Left lung (tissue), 10 donors: ENCODE data around the gene IRF8. TPM values are rescaled to one million over a fixed set of nuclear protein-coding genes. Genes with fewer than 3 reads are reported as not detected.
"Not testable (repeated sequence)": the region's sequence is repeated elsewhere in the genome, so short reads cannot be mapped to it uniquely, and the experiment has no call there.

Experiments used
- ATAC-seq: fragments of 200-7000 bp; cut with Tn5 transposase; one replicate; pipeline ENCODE4 v1.9.1; 2020; ENCODE audit warnings: moderate library complexity
- DNase-seq, 4 donors: peaks; one replicate each; pipeline ENCODE4 v3.0.0-alpha.2; 2013 to 2020
- H3K27ac ChIP-seq, 2 donors: fragments of 200-600 bp; sonication (generic) in 1 of 2; one replicate each; pipeline versions ENCODE4 v1.5.0 to v1.8.0; 2020 to 2021
- H3K27me3 ChIP-seq, 2 donors: fragments of 200-600 bp; sonication (generic) in 1 of 2; one replicate each; pipeline versions ENCODE4 v1.5.0 to v1.8.0; 2020 to 2021
- H3K36me3 ChIP-seq, 2 donors: fragments of 200-600 bp; sonication (generic) in 1 of 2; one replicate each; pipeline versions ENCODE4 v1.5.0 to v1.8.0; 2020 to 2021
- H3K4me1 ChIP-seq, 2 donors: fragments of 200-600 bp; one replicate each; pipeline ENCODE4 v1.8.0; 2021
- H3K4me3 ChIP-seq, 2 donors: fragments of 200-600 bp; sonication (generic) in 1 of 2; one replicate each; pipeline versions ENCODE4 v1.5.0 to v1.8.0; 2020 to 2021; ENCODE audit warnings: mild to moderate bottlenecking in 1 of 2
- H3K9me3 ChIP-seq, 2 donors: fragments of 200-600 bp; sonication (generic) in 1 of 2; one replicate each; pipeline versions ENCODE4 v1.5.0 to v1.8.0; 2020 to 2021
- CTCF ChIP-seq, 2 donors: fragments of 200-600 bp; sonication (generic) in 1 of 2; IDR thresholded peaks; one replicate each; pipeline versions ENCODE4 v1.5.0 to v1.8.0; 2021; ENCODE audit warnings: antibody characterized with exemption in 2 of 2
- intact Hi-C, 2 donors: fragments of 100-400 bp; cut with DNase I; formaldehyde crosslinking; loops; one replicate each; pipeline versions ENCODE4 v1.11.2 to v1.14.2; 2022
- polyA plus RNA-seq, 6 donors: library from polyadenylated mRNA; unstranded; fragments of 120-200 nt; gene quantifications; one replicate each; pipeline ENCODE4 v1.2.1, GENCODE V29; 2013; ENCODE audit not compliant: insufficient read length in 6 of 6
- total RNA-seq, 2 donors: library from RNA; stranded (reverse); fragmentation: NEBNext Ultra II Directional; extraction: Animal tissue kit (Norgen Biotek cat#: 25700); gene quantifications; one replicate each; pipeline ENCODE4 v1.2.1, GENCODE V29; 2021
- donor health status: DM: no; HTN: yes; CAD: no.
- donor health status: DM: no; HTN: no; CAD: no.

The IRF8 gene
- total and polyA plus RNA-seq, 8 donors: 9.8 to 33.6 (median 15.2) TPM

GRCh38 chr16:85902366-85903155 is 3.6 kb downstream of the IRF8 start:
- Histone ChIP-seq H3K9me3 (no peaks in the 10 kb centered on the region), H3K4me3 (peak overlapping the region in 1 of 2 donors; percentile 60), H3K27me3 (peaks cover 0 to 30% of the 10 kb centered on the region in 2 donors), H3K27ac (no peak overlapping the region), H3K36me3 (peaks cover 0 to 22% of the 10 kb centered on the region in 2 donors), H3K4me1 (peaks cover 6 to 60% of the 10 kb centered on the region in 2 donors)
- ATAC-seq: no peak
- TF ChIP-seq CTCF (IDR thresholded peaks at IDR 0.05): no peak
- intact Hi-C loops: no loop called here
- no peak for DNase-seq

- peaks cover 0 to 20% of the 10 kb centered on the region in 2 donors for H3K27me3 ChIP-seq
- intact Hi-C loops: no loop called here
- H3K4me1 ChIP-seq: peaks cover 3 to 63% of the 10 kb centered on the region in 2 donors
- no peak for DNase-seq
- H3K9me3 ChIP-seq: no peaks in the 10 kb centered on the region
- TF ChIP-seq CTCF (IDR thresholded peaks at IDR 0.05): no peak
- H3K4me3 ChIP-seq: peak overlapping the region in 1 of 2 donors; percentile 60
- no peak overlapping the region for H3K27ac ChIP-seq
- H3K36me3 ChIP-seq: peaks cover 0 to 22% of the 10 kb centered on the region in 2 donors
- ATAC-seq: no peak
Observed at GRCh38 chr16:85903559-85903958, 4.6 kb downstream of the IRF8 start.

- ATAC-seq: no peak
- H3K27ac ChIP-seq: peak overlapping the region in 1 of 2 donors; percentile 7
Observed at GRCh38 chr16:85905110-85906095, 6.4 kb downstream of the IRF8 start.

GRCh38 chr16:85906349-85906748 is 7.4 kb downstream of the IRF8 start:
- H3K9me3 ChIP-seq: no peaks in the 10 kb centered on the region
- ATAC-seq (no peak), DNase-seq (no peak)
- peaks cover 0 to 38% of the 10 kb centered on the region in 2 donors for H3K36me3 ChIP-seq
- intact Hi-C loops: no loop called here
- H3K4me3 ChIP-seq: no peak overlapping the region
- TF ChIP-seq CTCF (IDR thresholded peaks at IDR 0.05): no peak
- no peaks in the 10 kb centered on the region for H3K27me3 ChIP-seq
- H3K4me1 ChIP-seq: peaks cover 3 to 86% of the 10 kb centered on the region in 2 donors
- H3K27ac ChIP-seq: no peak overlapping the region

More at GRCh38 chr16:85905110-85906095, 6.4 kb downstream of the IRF8 start:
- H3K4me1 ChIP-seq: peaks cover 3 to 76% of the 10 kb centered on the region in 2 donors
- intact Hi-C loops: no loop called here
- H3K4me3 ChIP-seq: no peak overlapping the region
- H3K27me3 ChIP-seq: peaks cover 0 to 2% of the 10 kb centered on the region in 2 donors
- no peak for DNase-seq
- TF ChIP-seq CTCF (IDR thresholded peaks at IDR 0.05): no peak
- no peaks in the 10 kb centered on the region for H3K9me3 ChIP-seq
- H3K36me3 ChIP-seq: peaks cover 0 to 33% of the 10 kb centered on the region in 2 donors

- H3K4me3 ChIP-seq, H3K9me3 ChIP-seq, H3K27me3 ChIP-seq, DNase-seq, ATAC-seq, intact Hi-C loops, H3K27ac ChIP-seq: not testable (repeated sequence)
- H3K36me3 ChIP-seq: peaks cover 0 to 41% of the 10 kb centered on the region in 2 donors
- H3K4me1 ChIP-seq: peaks cover 3 to 86% of the 10 kb centered on the region in 2 donors
Observed at GRCh38 chr16:85907231-85907630, 8.3 kb downstream of the IRF8 start.
